HG03159 (cell line): ENCODE measurements around the gene CTCFL.
"Not testable (repeated sequence)": the region's sequence is repeated elsewhere in the genome, so short reads cannot be mapped to it uniquely, and the experiment has no call there.

Source experiments
- ATAC-seq: cut with Tn5 transposase; IDR thresholded peaks from one replicate; pipeline ENCODE4 v1.9.1; 2021; ENCODE audit warnings: mild to moderate bottlenecking, moderate library complexity; ENCODE audit not compliant: unreplicated experiment

CTCFL gene

GRCh38 chr20:57483287-57484050 lies 41.5 kb downstream of the CTCFL start:
- no peak for ATAC-seq

GRCh38 chr20:57482796-57483195 lies 42.1 kb downstream of the CTCFL start:
- no peak for ATAC-seq

DNA sequence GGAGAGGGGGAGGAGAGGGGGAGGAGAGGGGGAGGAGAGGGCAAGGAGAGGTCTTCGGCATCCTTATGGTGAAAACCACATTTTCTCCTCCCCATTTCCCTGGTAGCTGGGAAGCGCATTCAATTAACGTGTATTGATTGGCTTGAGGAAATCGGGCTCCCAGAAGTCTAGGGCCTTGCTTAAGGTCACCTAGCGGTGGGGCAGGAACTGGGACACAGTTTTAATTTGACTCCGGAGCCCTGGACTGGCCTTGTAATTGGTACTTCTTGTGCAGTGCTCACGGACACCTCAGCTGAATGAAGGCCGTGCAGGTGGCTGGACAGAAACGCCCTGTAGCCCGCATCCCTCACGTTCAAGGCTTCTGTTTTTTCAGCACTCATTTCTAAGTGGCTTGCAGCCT lies 42.8 kb downstream of the CTCFL start:
- ATAC-seq: no peak

DNA sequence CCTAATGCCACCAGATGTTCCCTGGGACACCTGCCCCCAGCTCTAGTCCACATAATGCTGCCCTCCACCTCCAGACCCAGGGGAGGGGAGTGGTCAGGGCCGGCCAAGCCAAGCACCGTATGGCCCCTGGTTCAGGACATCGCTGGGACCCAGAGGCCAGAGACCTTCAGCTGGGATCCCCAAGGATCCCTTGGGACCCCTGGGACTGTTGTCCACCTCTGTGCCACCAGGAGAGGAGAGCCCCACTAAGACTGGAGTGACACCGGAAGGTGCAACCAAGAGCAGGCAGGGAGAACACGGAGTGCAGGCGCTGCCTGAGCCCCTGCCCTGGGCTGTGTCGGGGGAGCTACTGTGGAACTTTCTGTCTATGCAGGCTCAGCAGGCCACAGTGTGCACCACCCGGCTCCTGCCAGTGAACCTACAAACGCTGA lies 43.6 kb downstream of the CTCFL start:
- ATAC-seq: peak; percentile 17

- peak; percentile 73 for ATAC-seq
These were observed 44.3 kb downstream of the CTCFL start for GRCh38 chr20:57480444-57481160.

GRCh38 chr20:57479196-57479595 lies 45.7 kb downstream of the CTCFL start:
- no peak for ATAC-seq

DNA sequence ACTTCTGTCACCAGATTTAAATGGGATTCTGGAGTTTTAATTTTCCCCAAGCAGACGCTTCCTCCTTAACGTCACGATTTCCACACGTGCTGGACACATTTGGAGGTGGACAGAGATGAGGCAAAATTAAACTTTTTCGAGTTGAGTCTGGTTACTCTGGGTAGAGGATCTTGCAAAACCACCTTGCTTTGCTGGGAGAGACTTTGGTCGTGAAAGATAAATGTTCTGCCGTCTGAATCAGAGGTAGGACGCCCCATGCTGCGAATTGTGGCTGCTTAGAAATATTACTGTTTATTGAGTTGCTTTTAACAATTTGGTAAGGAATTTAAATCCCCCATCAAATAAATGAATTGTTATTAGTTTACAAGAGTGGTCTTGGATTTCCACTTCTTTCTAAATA lies 46.8 kb downstream of the CTCFL start:
- ATAC-seq: no peak

DNA sequence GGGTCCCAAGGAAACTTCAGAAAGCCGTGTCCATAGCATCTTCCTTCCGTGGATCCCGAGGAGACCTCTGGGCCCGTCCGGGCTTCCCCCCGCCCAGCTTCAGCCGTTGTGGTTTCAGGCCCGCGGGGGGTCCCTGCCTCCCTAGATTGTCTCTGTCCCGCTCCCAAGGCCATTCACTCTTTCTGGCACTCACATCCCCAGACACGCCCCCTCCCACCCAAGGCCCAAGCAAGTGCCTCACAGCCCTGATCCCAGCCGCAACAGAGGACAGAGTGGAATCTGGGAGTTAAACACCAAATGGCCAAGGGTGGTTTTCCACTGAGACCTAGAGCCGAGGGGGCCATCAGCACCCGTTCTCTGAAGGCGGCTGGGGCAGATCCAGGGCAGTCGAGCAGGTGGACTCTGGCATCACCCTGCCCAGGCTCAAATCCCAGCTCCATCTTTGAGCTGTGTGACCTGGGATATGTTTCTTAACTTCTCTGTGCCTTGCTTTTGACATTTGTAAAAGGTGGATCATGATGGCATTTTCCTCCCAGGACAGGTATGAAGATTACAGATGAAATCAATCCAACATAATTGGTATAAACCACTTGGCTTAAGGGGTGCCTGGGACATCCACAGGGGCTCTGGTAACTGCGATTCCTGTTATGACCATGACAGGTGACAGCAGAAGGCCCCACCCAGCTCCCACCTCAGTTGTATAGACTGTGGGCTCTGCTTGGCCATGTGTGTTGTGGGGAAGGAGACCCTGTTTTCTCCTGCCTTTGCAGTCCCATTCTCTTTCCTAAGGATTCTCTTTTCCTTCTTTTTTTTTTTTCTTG lies 48.1 kb downstream of the CTCFL start:
- ATAC-seq: no peak

GRCh38 chr20:57476084-57476526 lies 48.8 kb downstream of the CTCFL start:
- ATAC-seq: peak; percentile 39

GRCh38 chr20:57475388-57476083 lies 49.4 kb downstream of the CTCFL start:
- ATAC-seq: peak; percentile 1

GRCh38 chr20:57474816-57475215 lies 50.1 kb downstream of the CTCFL start:
- ATAC-seq: no peak

- no peak for ATAC-seq
These were observed 50.7 kb downstream of the CTCFL start for GRCh38 chr20:57474205-57474604.

- ATAC-seq: peak; percentile 49
These were observed 51.5 kb downstream of the CTCFL start for GRCh38 chr20:57473246-57474048.

DNA sequence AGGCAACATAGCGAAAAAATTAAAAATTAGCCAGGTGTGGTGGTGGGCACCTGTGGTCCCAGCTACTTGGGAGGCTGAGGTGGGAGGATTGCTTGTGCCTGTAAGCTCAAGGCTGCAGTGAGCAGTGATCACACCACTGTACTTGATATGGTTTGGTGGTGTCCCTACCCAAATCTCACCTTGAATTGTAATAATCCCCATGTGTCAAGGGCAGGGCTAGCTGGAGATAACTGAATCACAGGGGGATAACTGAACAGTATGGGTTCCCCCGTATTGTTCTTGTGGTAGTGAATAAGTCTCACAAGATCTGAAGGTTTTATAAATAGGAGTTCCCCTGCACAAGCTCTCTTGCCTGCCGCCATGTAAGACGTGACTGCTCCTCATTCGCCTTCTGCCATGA lies 52.5 kb downstream of the CTCFL start:
- ATAC-seq: not testable (repeated sequence)

DNA sequence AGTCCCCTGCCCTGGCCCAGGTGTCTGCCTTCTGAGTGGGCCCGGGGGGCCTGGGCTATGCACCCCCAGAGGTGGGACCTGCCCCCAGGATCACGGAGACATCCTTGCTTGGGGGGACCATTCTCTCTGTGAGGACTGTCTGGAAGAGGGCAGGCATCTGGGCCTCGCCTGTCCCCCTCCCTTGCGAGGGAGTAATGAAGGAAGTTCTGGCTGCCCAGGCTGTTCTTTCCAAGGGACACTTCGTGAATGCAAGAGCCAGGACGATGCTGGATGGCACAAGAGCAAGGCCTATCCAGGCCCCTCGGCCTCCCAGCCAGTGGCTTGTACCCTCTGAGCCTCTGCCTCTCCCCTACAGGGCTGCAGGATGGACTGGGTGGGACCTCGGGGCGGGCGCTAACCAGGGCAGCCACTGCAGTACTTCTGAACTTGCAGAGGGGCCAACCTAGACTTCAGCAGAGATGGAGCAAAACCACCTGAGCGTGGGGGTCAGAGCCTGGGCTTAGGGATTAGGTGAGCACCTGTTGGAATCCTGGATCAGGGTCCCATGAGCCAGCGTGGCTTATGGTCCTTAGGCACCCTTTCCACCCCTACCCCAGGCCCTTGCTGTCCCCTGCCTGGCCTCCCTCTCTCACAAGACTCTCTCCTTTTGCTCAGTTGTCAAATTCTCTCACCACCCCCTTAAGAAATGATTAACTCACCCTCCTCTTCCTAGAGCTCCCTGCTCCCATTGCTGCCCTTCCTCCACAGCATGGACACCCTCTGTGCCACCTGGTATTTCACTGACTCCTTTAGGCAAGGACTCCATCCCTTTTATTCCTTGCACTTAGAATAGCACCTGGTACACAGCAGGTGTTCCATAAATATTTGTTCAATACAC lies 53.2 kb downstream of the CTCFL start:
- no peak for ATAC-seq

- no peak for ATAC-seq
These were observed 54.1 kb downstream of the CTCFL start for GRCh38 chr20:57470666-57471495.

GRCh38 chr20:57470212-57470522 lies 54.8 kb downstream of the CTCFL start:
- ATAC-seq: no peak
